A549 (cell line): Measurements from ENCODE around the gene RPL4. TPM values are rescaled to one million over a fixed set of nuclear protein-coding genes. Genes with fewer than 3 reads are reported as not detected.

ENCODE experiments used
- CBX8 ChIP-seq: fragments of 200-600 bp; sonication (generic); IDR thresholded peaks from 2 replicates; pipeline ENCODE4 v1.6.1; 2016
- CEBPB ChIP-seq, 2 experiments: fragments of >200 bp in 1 of 2; sonication (Bioruptor Twin) in 1 of 2; formaldehyde crosslinking in 1 of 2; IDR thresholded peaks; 2 replicates each; pipeline ENCODE4 v1.6.1; 2012 to 2016
- CHD4 ChIP-seq: fragments of 200-600 bp; sonication (generic); IDR thresholded peaks from 2 replicates; pipeline ENCODE4 v1.6.1; 2016; ENCODE audit warnings: antibody characterized with exemption, mild to moderate bottlenecking, borderline replicate concordance
- EHMT2 ChIP-seq: fragments of 200-600 bp; sonication (generic); IDR thresholded peaks from 2 replicates; pipeline ENCODE4 v1.6.1; 2016; ENCODE audit warnings: antibody characterized with exemption, low read depth, mild to moderate bottlenecking, moderate library complexity
- FOSB ChIP-seq: fragments of 250-450 bp; sonication (Bioruptor Pico); IDR thresholded peaks from 2 replicates; pipeline ENCODE4 v1.5.0; 2020; ENCODE audit warnings: mild to moderate bottlenecking, moderate library complexity
- FOSL2 ChIP-seq, 2 experiments: fragments of 450-650 bp in 1 of 2; fragments of >200 bp in 1 of 2; sonication (Bioruptor Twin) in 1 of 2; formaldehyde crosslinking; IDR thresholded peaks; 2 replicates each; pipeline versions ENCODE4 v1.5.0 to v1.6.1; 2016 to 2020; ENCODE audit warnings: mild to moderate bottlenecking in 1 of 2, moderate library complexity in 1 of 2
- HDAC2 ChIP-seq: fragments of 200-600 bp; sonication (generic); IDR thresholded peaks from 2 replicates; pipeline ENCODE4 v1.6.1; 2016
- HOXB5 ChIP-seq: fragments of 250-450 bp; sonication (Bioruptor Pico); IDR thresholded peaks from 2 replicates; pipeline ENCODE4 v1.5.0; 2020; ENCODE audit warnings: mild to moderate bottlenecking, moderate library complexity
- JUN ChIP-seq, 2 experiments: fragments of >200 bp; sonication (Bioruptor Twin); formaldehyde crosslinking; IDR thresholded peaks; 2 replicates in 1 of 2; 3 replicates in 1 of 2; pipeline ENCODE4 v1.6.1; 2016 to 2017
- JUNB ChIP-seq: fragments of >200 bp; sonication (Bioruptor Twin); formaldehyde crosslinking; IDR thresholded peaks from 2 replicates; pipeline ENCODE4 v1.6.1; 2016
- KDM1A ChIP-seq: fragments of 200-600 bp; sonication (generic); IDR thresholded peaks from 2 replicates; pipeline ENCODE4 v1.6.1; 2016; ENCODE audit warnings: low read depth, mild to moderate bottlenecking
- KDM5A ChIP-seq: fragments of 200-600 bp; sonication (generic); IDR thresholded peaks from 2 replicates; pipeline ENCODE4 v1.6.1; 2016; ENCODE audit warnings: antibody characterized with exemption, mild to moderate bottlenecking
- NPAS2 ChIP-seq: fragments of 250-450 bp; sonication (Bioruptor Pico); IDR thresholded peaks from 2 replicates; pipeline ENCODE4 v1.8.0; 2022; ENCODE audit warnings: mild to moderate bottlenecking, moderate library complexity, borderline replicate concordance
- PHF8 ChIP-seq: fragments of 200-600 bp; sonication (generic); IDR thresholded peaks from 2 replicates; pipeline ENCODE4 v1.6.1; 2016; ENCODE audit warnings: low read depth, mild to moderate bottlenecking, antibody characterized with exemption, moderate library complexity, borderline replicate concordance
- RARB ChIP-seq: fragments of 250-450 bp; sonication (Bioruptor Pico); IDR thresholded peaks from 2 replicates; pipeline ENCODE4 v1.8.0; 2021; ENCODE audit warnings: mild to moderate bottlenecking, moderate library complexity
- REST ChIP-seq: fragments of 200-600 bp; sonication (generic); IDR thresholded peaks from 2 replicates; pipeline ENCODE4 v1.6.1; 2016; ENCODE audit warnings: antibody characterized with exemption, mild to moderate bottlenecking, moderate library complexity
- TP53 ChIP-seq: fragments of 250-450 bp; sonication (Bioruptor Pico); IDR thresholded peaks from 2 replicates; pipeline ENCODE4 v1.5.0; 2021; ENCODE audit warnings: mild to moderate bottlenecking, moderate library complexity
- ZC3H11A ChIP-seq: fragments of 450-650 bp; IDR thresholded peaks from 2 replicates; pipeline ENCODE4 v1.6.1; 2014; ENCODE audit warnings: antibody characterized with exemption, mild to moderate bottlenecking
- ZNF302 ChIP-seq: fragments of 250-450 bp; sonication (Bioruptor Pico); IDR thresholded peaks from 2 replicates; pipeline ENCODE4 v1.9.0; 2021; ENCODE audit warnings: inconsistent platforms, mild to moderate bottlenecking, moderate library complexity
- ZSCAN20 ChIP-seq: fragments of 250-450 bp; sonication (Bioruptor Pico); IDR thresholded peaks from 2 replicates; pipeline ENCODE4 v1.8.0; 2022; ENCODE audit warnings: mild to moderate bottlenecking, moderate library complexity
- polyA plus RNA-seq, 4 experiments: library from polyadenylated mRNA; depleted of rRNA in 3 of 4; stranded (reverse); fragments of >200 nt; fragmentation: RNase III in 1 of 4; extraction: RNeasy Plus Mini Kit Qiagen cat#74134 plus additional on column Dnase treatment in 1 of 4; gene quantifications; 2 replicates in 3 of 4; 3 replicates in 1 of 4; pipeline ENCODE4 v1.2.3, GENCODE V29; 2011 to 2017
- TF ChIP-seq, protein P1 (sequence below): fragments of >200 bp; sonication (Bioruptor Twin); formaldehyde crosslinking; IDR thresholded peaks from 2 replicates; pipeline ENCODE4 v1.6.1; 2016
- TF ChIP-seq, protein P2 (sequence below): fragments of >200 bp; sonication (Bioruptor Twin); formaldehyde crosslinking; IDR thresholded peaks from 3 replicates; pipeline ENCODE4 v1.6.1; 2016
- TF ChIP-seq, protein P3 (sequence below): fragments of >200 bp; sonication (Bioruptor Twin); formaldehyde crosslinking; IDR thresholded peaks from 3 replicates; pipeline ENCODE4 v1.5.1; 2016

RPL4 gene
- polyA plus RNA-seq, 2 of the 4 experiments (the other 2 are of a cell fraction): 4,330 to 6,042 TPM

- TF ChIP-seq KDM1A: no peak
- TF ChIP-seq RARB (CRISPR knock-in tag): 0 out of 2 replicates have a peak, but pooled peaks have one; percentile 50
- TF ChIP-seq, protein P1, sequence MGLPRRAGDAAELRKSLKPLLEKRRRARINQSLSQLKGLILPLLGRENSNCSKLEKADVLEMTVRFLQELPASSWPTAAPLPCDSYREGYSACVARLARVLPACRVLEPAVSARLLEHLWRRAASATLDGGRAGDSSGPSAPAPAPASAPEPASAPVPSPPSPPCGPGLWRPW: no peak
- TF ChIP-seq KDM5A: peak; percentile 72
- TF ChIP-seq, protein P2, sequence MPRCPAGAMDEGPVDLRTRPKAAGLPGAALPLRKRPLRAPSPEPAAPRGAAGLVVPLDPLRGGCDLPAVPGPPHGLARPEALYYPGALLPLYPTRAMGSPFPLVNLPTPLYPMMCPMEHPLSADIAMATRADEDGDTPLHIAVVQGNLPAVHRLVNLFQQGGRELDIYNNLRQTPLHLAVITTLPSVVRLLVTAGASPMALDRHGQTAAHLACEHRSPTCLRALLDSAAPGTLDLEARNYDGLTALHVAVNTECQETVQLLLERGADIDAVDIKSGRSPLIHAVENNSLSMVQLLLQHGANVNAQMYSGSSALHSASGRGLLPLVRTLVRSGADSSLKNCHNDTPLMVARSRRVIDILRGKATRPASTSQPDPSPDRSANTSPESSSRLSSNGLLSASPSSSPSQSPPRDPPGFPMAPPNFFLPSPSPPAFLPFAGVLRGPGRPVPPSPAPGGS: peak; percentile 98
- TF ChIP-seq FOSL2 (IDR thresholded peaks at IDR 0.05): no peak
- TF ChIP-seq FOSL2 (CRISPR knock-in tag; IDR thresholded peaks at IDR 0.05): peak; percentile 38
- TF ChIP-seq JUNB: no peak
- no peak; the same call in 1 of the 2 replicates for TF ChIP-seq HOXB5 (CRISPR knock-in tag)
- peak; percentile 94 for TF ChIP-seq REST
- peak in 1 of 2 experiments; percentile 24; a peak in 1 of 4 replicates for TF ChIP-seq CEBPB (IDR thresholded peaks at IDR 0.05)
- TF ChIP-seq, protein P3, sequence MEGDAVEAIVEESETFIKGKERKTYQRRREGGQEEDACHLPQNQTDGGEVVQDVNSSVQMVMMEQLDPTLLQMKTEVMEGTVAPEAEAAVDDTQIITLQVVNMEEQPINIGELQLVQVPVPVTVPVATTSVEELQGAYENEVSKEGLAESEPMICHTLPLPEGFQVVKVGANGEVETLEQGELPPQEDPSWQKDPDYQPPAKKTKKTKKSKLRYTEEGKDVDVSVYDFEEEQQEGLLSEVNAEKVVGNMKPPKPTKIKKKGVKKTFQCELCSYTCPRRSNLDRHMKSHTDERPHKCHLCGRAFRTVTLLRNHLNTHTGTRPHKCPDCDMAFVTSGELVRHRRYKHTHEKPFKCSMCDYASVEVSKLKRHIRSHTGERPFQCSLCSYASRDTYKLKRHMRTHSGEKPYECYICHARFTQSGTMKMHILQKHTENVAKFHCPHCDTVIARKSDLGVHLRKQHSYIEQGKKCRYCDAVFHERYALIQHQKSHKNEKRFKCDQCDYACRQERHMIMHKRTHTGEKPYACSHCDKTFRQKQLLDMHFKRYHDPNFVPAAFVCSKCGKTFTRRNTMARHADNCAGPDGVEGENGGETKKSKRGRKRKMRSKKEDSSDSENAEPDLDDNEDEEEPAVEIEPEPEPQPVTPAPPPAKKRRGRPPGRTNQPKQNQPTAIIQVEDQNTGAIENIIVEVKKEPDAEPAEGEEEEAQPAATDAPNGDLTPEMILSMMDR: no peak
- peak; percentile 96 for TF ChIP-seq PHF8
- no peak for TF ChIP-seq NPAS2
- TF ChIP-seq CHD4: no peak
- no peak for TF ChIP-seq EHMT2
- TF ChIP-seq ZC3H11A: no peak; the same call in 1 of the 2 replicates
- TF ChIP-seq JUN (IDR thresholded peaks at IDR 0.05): peak; percentile 99 to 100
- no peak for TF ChIP-seq HDAC2
- TF ChIP-seq CBX8: no peak
- peak; percentile 60 for TF ChIP-seq TP53 (CRISPR knock-in tag)
- TF ChIP-seq ZSCAN20 (CRISPR knock-in tag): no peak
- no peak; the same call in 1 of the 2 replicates for TF ChIP-seq FOSB
- TF ChIP-seq ZNF302 (CRISPR knock-in tag): no peak
- TF ChIP-seq, all 56 proteins: peak for 18
Measured at GRCh38 chr15:66504563-66505429, at the start of gene RPL4, which contains the start of gene ZWILCH (continued).
